Tibial artery (tissue), 4 donors: ENCODE data around the gene LHFPL2.

Source experiments
- DNase-seq, 2 donors: peaks; one replicate each; pipeline ENCODE4 v3.0.0-alpha.2; 2019
- H3K27ac ChIP-seq, 2 donors: fragments of 200-600 bp; sonication (generic) in 1 of 2; 1 replicate in 1 of 2; 2 replicates in 1 of 2; pipeline ENCODE4 v1.5.1; 2018 to 2019; ENCODE audit warnings: mild to moderate bottlenecking in 1 of 2
- H3K27me3 ChIP-seq, 2 donors: fragments of 200-600 bp; sonication (generic) in 1 of 2; one replicate each; pipeline versions ENCODE4 v1.5.1 to v1.6.0; 2016 to 2019
- H3K36me3 ChIP-seq, 3 donors: fragments of 200-600 bp; sonication (generic) in 2 of 3; one replicate each; pipeline ENCODE4 v1.5.1; 2016 to 2019; ENCODE audit warnings: mild to moderate bottlenecking in 2 of 3
- H3K4me1 ChIP-seq, 4 donors: fragments of 200-600 bp; sonication (generic) in 2 of 4; 1 replicate in 3 of 4; 2 replicates in 1 of 4; pipeline ENCODE4 v1.5.1; 2016 to 2019
- H3K4me3 ChIP-seq, 2 donors: fragments of 200-600 bp; sonication (generic) in 1 of 2; 1 replicate in 1 of 2; 2 replicates in 1 of 2; pipeline ENCODE4 v1.5.1; 2018 to 2019; ENCODE audit warnings: mild to moderate bottlenecking in 2 of 2
- H3K9me3 ChIP-seq, 3 donors: fragments of 200-600 bp; sonication (generic) in 1 of 3; one replicate each; pipeline ENCODE4 v1.5.1; 2016 to 2019
- CTCF ChIP-seq, 2 experiments: fragments of 200-600 bp in 1 of 2; fragments of 450-650 bp in 1 of 2; IDR thresholded peaks; one replicate each; pipeline ENCODE4 v1.5.1; 2017 to 2019; ENCODE audit warnings: antibody characterized with exemption in 2 of 2, mild to moderate bottlenecking in 1 of 2, moderate library complexity in 1 of 2
- intact Hi-C: fragments of 100-400 bp; cut with DNase I; formaldehyde crosslinking; loops from one replicate; pipeline ENCODE4 v1.15.0; 2023; ENCODE audit warnings: low total_unique reads

Gene LHFPL2

GRCh38 chr5:78598973-78599372, 49.6 kb downstream of the LHFPL2 start:
- H3K27me3 ChIP-seq: no peaks in the 10 kb centered on the region
- TF ChIP-seq CTCF (IDR thresholded peaks at IDR 0.05): no peak
- no peak overlapping the region for H3K27ac ChIP-seq
- intact Hi-C loops: no loop called here
- H3K4me3 ChIP-seq: no peak overlapping the region
- H3K4me1 ChIP-seq: peaks cover 0 to 64% (median 26%) of the 10 kb centered on the region in 4 donors
- DNase-seq: no peak
- H3K9me3 ChIP-seq: no peaks in the 10 kb centered on the region
- H3K36me3 ChIP-seq: no peaks in the 10 kb centered on the region

DNA sequence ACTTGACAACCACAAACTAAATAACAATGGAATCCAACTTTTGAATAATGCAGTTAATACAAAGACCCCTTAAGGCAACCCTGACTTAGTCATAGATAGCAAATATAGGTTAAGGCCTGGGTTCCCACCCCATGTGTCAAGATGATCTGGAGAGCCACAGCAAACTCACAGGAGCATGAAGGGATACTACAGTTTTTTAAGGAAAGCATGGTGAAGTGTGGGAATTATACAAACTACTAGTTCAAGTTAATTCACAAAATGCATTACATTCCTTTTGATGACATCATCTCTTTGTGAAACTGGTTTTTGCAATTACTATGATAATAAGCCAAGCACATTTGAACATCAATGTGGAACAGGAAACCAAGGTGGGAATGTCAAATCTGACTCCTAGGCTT, 50.6 kb downstream of the LHFPL2 start:
- no peaks in the 10 kb centered on the region for H3K27me3 ChIP-seq
- no peak for DNase-seq
- H3K9me3 ChIP-seq: no peaks in the 10 kb centered on the region
- H3K36me3 ChIP-seq: no peaks in the 10 kb centered on the region
- no peak overlapping the region for H3K4me3 ChIP-seq
- intact Hi-C loops: no loop called here
- no peak overlapping the region for H3K27ac ChIP-seq
- H3K4me1 ChIP-seq: peaks cover 0 to 74% (median 35%) of the 10 kb centered on the region in 4 donors
- no peak for TF ChIP-seq CTCF (IDR thresholded peaks at IDR 0.05)

- Histone ChIP-seq H3K9me3 (no peaks in the 10 kb centered on the region), H3K27me3 (no peaks in the 10 kb centered on the region), H3K36me3 (no peaks in the 10 kb centered on the region), H3K4me1 (peaks cover 0 to 78% (median 38%) of the 10 kb centered on the region in 4 donors), H3K27ac (peak overlapping the region in 1 of 2 donors; percentile 68), H3K4me3 (no peak overlapping the region)
- intact Hi-C loops: no loop called here
- no peak for DNase-seq
- TF ChIP-seq CTCF (IDR thresholded peaks at IDR 0.05): no peak
These were observed 51.3 kb downstream of the LHFPL2 start for GRCh38 chr5:78597068-78597973.

DNA sequence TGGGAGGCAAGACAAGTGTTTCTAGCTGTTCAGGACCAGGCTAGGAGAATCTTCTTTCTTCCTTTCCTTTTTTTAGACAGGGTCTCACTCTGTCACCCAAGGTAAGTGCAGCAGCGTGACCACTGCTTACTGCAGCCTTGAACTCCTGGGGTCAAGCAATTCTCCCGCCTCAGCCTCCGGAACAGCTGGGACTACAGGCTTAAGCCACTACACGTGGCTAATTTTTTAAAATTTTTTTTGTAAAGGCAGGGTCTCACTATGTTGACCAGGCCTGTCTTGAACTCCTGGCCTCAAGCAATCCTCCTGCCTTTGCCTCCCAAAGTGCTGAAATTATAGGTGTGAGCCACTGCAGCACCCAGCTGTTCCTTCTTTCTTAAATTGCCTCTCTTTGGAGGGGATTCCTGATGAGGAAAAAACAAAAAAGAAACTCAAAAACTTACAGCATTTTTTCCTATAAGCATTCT, 53.1 kb downstream of the LHFPL2 start:
- no peaks in the 10 kb centered on the region for H3K36me3 ChIP-seq
- TF ChIP-seq CTCF (IDR thresholded peaks at IDR 0.05): no peak
- no peaks in the 10 kb centered on the region for H3K9me3 ChIP-seq
- H3K4me3 ChIP-seq: no peak overlapping the region
- H3K27ac ChIP-seq: peak overlapping the region; percentile 66 to 68
- peaks cover 0 to 79% (median 43%) of the 10 kb centered on the region in 4 donors for H3K4me1 ChIP-seq
- intact Hi-C loops: no loop called here
- H3K27me3 ChIP-seq: no peaks in the 10 kb centered on the region
- no peak for DNase-seq

GRCh38 chr5:78594610-78595457, 53.7 kb downstream of the LHFPL2 start:
- H3K27me3 ChIP-seq: no peaks in the 10 kb centered on the region
- H3K4me1 ChIP-seq: peaks cover 0 to 78% (median 41%) of the 10 kb centered on the region in 4 donors
- intact Hi-C loops: no loop called here
- H3K9me3 ChIP-seq: no peaks in the 10 kb centered on the region
- no peak overlapping the region for H3K4me3 ChIP-seq
- H3K36me3 ChIP-seq: no peaks in the 10 kb centered on the region
- peak in 1 of 2 donors; percentile 49 for DNase-seq
- TF ChIP-seq CTCF (IDR thresholded peaks at IDR 0.05): peak in 1 of 2 experiments; percentile 41
- peak overlapping the region; percentile 66 to 68 for H3K27ac ChIP-seq
